Muscle layer of colon (tissue), 2 donors: ENCODE results near the gene CDKAL1.

Experiments used
- H3K27ac ChIP-seq: one replicate; pipeline ENCODE4 v1.7.0; 2013; ENCODE audit warnings: low read depth, mild to moderate bottlenecking, low read length, moderate library complexity
- H3K27me3 ChIP-seq, 2 donors: one replicate each; pipeline ENCODE4 v1.7.0; 2013; ENCODE audit warnings: low read length in 2 of 2, mild to moderate bottlenecking in 2 of 2; ENCODE audit not compliant: insufficient read depth in 2 of 2, control insufficient read depth in 1 of 2
- H3K36me3 ChIP-seq: one replicate; pipeline ENCODE4 v1.7.0; 2013; ENCODE audit warnings: mild to moderate bottlenecking, low read length; ENCODE audit not compliant: insufficient read depth
- H3K4me1 ChIP-seq: one replicate; pipeline ENCODE4 v1.7.0; 2013; ENCODE audit warnings: mild to moderate bottlenecking, low read length; ENCODE audit not compliant: insufficient read depth
- H3K4me3 ChIP-seq, 2 donors: one replicate each; pipeline ENCODE4 v1.7.0; 2013; ENCODE audit warnings: low read length in 2 of 2, low read depth in 1 of 2, mild to moderate bottlenecking in 1 of 2, moderate library complexity in 1 of 2
- H3K9ac ChIP-seq: one replicate; pipeline ENCODE4 v1.7.0; 2013; ENCODE audit warnings: low read length
- H3K9me3 ChIP-seq: one replicate; pipeline ENCODE4 v1.7.0; 2013; ENCODE audit warnings: mild to moderate bottlenecking, low read length
- donor health status: abdominal sarcoma.
- donor health status: Adenocarcinoma of cecum.

Gene CDKAL1

DNA sequence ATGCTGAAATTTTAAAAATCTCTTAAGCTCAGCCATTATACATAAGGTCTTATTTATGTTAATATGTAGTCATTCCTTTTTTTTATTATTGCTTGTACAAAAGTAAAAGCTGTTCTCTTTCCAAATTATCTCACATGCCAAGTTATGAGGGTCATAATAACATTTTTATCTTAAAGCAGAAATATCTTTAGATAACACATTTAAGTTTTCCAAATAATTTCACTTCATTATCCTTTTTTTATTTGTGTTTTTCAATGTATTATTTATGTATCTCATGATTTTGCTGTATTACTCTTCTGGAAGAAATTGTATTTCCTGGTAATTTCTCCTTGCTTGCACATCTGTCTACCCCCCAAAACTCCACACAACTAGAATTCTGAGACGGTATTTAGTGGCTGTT lies 598.2 kb downstream of the CDKAL1 start:
- Histone ChIP-seq H3K4me1 (peaks cover 13% of the 10 kb centered on the region), H3K9ac (no peak overlapping the region), H3K27me3 (no peaks in the 10 kb centered on the region), H3K27ac (no peak overlapping the region), H3K4me3 (no peak overlapping the region), H3K36me3 (no peaks in the 10 kb centered on the region), H3K9me3 (no peaks in the 10 kb centered on the region)

DNA sequence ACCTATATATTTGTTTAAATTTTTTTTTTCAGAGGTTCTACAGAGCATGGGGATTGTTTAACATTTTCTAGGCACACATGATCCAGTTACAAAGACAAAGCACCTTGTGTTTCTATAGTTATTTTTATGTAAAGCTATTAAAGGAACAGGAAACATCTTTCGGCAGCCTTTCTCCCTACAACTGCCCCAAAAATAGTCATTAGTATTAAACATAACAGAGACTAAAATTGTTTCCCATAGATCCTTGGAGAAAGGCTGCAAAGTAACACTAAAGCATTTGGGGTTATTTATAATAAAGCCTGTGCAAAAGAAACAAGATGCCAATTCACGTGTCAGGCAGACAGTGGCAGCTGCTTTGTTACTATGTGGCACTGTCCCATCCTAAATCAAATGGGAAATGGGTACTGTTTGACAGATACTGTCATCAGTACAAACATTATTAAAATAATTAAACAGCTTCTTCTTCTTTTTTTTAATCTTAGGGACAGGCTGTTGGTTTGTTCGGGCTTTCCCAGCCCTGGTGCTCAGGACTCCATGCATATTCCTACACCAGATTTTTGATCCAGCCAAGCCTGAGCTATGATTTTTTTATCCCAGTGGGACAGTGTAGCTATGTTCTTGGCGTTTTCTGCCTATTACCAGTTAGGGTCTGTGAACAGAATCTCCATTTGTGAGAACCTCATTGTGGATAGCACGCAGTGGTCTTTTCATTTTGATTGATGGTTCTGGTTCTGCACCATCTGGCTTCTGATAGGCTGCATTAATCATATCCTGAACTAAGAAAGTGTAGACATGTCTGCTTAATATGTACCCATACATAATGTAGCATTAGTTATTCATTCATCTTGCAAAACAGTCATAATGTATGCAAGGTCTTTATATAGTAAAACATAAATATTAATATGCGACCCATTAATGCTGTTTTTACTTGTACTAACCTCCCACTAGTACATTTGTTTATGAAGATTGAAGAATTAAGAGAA lies 598.9 kb downstream of the CDKAL1 start:
- Histone ChIP-seq H3K9ac (no peak overlapping the region), H3K9me3 (no peaks in the 10 kb centered on the region), H3K4me3 (no peak overlapping the region), H3K27ac (no peak overlapping the region), H3K4me1 (peaks cover 15% of the 10 kb centered on the region), H3K36me3 (no peaks in the 10 kb centered on the region), H3K27me3 (no peaks in the 10 kb centered on the region)

DNA sequence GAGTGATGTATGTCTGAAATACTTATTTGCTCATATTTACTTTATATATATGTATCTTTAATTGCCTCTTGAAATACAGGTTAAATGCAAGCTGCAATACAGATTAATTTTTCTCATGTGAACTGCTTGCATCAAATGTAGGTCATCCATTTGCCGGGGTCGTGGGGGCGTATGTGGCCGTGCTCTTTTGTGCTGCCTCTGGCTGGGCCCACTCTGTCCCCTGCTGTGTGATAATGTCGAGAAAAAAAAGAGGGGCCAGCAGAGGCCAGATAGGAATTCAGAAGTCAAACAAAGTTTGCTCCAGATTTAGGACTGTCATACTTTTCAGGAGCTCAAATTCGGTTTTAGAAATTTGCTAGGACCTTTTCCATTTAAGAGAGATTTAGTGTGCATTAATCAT lies 599.6 kb downstream of the CDKAL1 start:
- H3K4me3 ChIP-seq, result no peak overlapping the region

DNA sequence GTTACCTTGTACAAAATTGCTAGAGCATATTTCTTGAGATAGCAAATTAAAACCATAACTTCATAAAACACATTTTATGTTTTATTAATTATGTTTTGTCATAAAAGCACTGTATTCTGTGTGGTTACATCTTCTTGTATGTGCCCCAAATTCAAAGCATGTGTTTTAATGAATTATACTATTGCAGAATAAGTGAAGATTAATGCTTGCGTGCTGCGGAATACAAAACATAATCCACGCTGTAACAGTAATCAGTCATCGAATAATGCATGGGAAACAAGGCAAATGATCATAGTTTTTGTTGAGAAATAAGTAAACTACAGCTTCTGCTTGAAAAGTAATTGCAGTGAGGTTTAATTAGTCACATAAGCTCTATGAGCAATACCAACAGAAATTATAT lies 600.1 kb downstream of the CDKAL1 start:
- no peaks in the 10 kb centered on the region for H3K9me3 ChIP-seq
- H3K27ac ChIP-seq, result no peak overlapping the region
- peaks cover 26% of the 10 kb centered on the region for H3K4me1 ChIP-seq
- no peaks in the 10 kb centered on the region for H3K27me3 ChIP-seq
- H3K36me3 ChIP-seq, result no peaks in the 10 kb centered on the region
- H3K4me3 ChIP-seq, result no peak overlapping the region
- no peak overlapping the region for H3K9ac ChIP-seq

More for the DNA sequence above, 599.6 kb downstream of the CDKAL1 start:
- Histone ChIP-seq H3K27ac (no peak overlapping the region), H3K9me3 (no peaks in the 10 kb centered on the region), H3K9ac (no peak overlapping the region), H3K36me3 (no peaks in the 10 kb centered on the region), H3K27me3 (no peaks in the 10 kb centered on the region), H3K4me1 (peaks cover 23% of the 10 kb centered on the region)

DNA sequence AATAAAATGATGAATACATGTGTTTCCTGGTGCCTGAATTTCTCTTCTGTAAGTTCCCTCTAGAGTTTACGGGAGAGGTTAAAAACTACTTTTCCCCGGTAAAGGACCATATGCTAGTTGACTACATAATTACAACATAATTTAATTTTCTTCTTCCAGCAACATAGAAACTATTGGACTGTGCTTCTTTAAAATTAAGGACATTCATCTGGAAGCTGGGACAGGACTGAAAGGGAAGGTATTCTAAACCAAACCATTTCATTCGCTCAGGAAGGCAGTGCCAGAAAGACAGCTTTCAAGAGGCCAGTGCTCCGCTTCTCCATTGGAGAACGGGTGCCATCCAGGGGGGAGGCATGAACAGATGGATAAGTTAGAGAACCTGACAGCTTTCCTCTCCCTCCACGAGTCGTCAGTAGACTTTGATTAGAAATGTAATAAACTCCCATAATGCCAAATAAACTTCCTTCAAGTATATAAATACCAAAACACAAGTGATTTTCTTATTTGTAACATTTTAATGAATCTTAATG lies 601.3 kb downstream of the CDKAL1 start:
- no peaks in the 10 kb centered on the region for H3K9me3 ChIP-seq
- H3K9ac ChIP-seq, result no peak overlapping the region
- no peaks in the 10 kb centered on the region for H3K27me3 ChIP-seq
- no peak overlapping the region for H3K27ac ChIP-seq
- H3K4me3 ChIP-seq, result no peak overlapping the region
- H3K36me3 ChIP-seq, result no peaks in the 10 kb centered on the region
- peaks cover 26% of the 10 kb centered on the region for H3K4me1 ChIP-seq

DNA sequence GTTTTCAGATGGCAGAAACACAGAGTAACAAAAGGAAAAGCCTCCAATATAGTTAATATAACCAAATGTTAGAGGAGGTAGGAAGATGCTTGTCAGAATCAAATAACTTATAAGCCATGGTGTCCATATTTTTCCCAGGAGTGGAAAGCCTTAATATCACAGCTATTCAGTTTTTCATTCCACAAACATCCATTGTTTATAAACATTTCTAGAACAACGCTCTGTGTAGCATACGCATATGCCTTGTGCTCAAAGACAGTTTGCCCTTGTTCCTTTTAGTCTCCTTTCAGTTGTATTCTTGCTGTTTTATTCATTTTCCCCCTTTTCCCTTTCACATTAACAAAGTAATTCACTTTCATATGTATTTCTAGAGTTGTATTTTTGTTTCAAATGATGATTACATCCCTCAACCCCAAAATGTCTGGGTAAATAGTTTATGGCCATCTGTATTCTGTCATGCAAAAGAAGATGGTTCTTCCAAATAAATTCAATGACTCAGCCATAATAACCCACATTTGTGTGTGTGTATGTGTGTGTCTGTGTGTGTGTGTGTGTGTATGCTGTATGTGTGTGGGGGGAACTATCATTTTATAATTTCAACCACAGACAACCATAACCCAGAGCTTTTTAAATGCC lies 603.6 kb downstream of the CDKAL1 start:
- no peaks in the 10 kb centered on the region for H3K9me3 ChIP-seq
- peaks cover 39% of the 10 kb centered on the region for H3K4me1 ChIP-seq
- no peak overlapping the region for H3K4me3 ChIP-seq
- H3K9ac ChIP-seq, result no peak overlapping the region
- no peaks in the 10 kb centered on the region for H3K36me3 ChIP-seq
- H3K27me3 ChIP-seq, result no peaks in the 10 kb centered on the region
- H3K27ac ChIP-seq, result no peak overlapping the region

DNA sequence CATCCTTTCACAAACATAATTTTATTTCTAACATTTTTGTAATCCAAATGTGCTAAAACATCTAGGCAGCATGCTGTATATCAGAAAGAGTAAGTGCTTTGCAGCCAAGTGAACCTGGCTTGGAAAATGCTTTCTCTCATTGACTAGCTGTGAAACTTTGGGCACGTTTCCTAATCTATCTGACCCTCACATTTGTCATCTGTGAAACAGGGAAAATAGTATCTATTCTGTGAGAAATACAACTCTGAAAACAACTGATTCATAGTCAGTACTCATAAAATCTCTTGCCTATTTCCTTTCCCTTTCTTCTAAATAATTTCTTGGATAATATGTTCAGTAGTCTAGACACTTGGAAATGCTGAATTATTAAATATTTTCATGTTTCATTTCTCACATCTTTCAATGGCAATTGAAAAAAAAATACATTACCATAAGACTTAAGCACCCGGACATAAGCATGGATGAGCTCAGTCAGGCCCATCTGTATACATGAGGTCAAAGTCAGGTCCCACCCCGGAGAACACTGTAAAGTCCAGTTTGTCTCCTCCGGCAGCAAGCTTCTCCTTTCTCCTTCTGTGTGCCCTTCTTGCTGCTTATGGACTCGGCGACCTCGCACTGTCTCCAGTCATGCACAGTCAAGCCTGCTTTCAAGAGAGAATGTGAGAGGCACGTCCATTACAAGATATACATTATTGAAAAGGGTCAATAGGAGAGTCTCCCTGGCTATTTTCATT lies 604.2 kb downstream of the CDKAL1 start:
- Histone ChIP-seq H3K27me3 (no peaks in the 10 kb centered on the region), H3K4me3 (no peak overlapping the region), H3K36me3 (no peaks in the 10 kb centered on the region), H3K9me3 (no peaks in the 10 kb centered on the region), H3K4me1 (peaks cover 35% of the 10 kb centered on the region), H3K27ac (no peak overlapping the region), H3K9ac (no peak overlapping the region)

DNA sequence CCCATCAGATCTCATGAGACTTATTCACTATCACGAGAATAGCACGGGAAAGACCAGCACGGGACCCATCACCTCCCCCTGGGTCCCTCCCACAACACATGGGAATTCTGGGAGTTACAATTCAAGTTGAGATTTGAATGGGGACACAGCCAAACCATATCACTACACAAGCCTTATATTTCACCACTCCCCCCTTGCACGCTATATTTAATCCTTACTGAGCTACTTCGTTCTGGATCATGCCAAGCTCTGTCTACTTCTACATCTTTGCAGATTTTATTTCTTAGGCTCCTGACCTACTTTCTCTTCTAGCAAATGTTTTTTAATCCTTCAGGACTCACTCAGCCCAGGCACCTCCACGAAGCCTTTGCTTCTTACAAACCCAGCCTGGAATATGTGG lies 606.7 kb downstream of the CDKAL1 start:
- peaks cover 30% of the 10 kb centered on the region for H3K4me1 ChIP-seq
- no peaks in the 10 kb centered on the region for H3K9me3 ChIP-seq
- no peak overlapping the region for H3K9ac ChIP-seq
- H3K36me3 ChIP-seq, result no peaks in the 10 kb centered on the region
- no peak overlapping the region for H3K4me3 ChIP-seq
- no peaks in the 10 kb centered on the region for H3K27me3 ChIP-seq
- no peak overlapping the region for H3K27ac ChIP-seq

DNA sequence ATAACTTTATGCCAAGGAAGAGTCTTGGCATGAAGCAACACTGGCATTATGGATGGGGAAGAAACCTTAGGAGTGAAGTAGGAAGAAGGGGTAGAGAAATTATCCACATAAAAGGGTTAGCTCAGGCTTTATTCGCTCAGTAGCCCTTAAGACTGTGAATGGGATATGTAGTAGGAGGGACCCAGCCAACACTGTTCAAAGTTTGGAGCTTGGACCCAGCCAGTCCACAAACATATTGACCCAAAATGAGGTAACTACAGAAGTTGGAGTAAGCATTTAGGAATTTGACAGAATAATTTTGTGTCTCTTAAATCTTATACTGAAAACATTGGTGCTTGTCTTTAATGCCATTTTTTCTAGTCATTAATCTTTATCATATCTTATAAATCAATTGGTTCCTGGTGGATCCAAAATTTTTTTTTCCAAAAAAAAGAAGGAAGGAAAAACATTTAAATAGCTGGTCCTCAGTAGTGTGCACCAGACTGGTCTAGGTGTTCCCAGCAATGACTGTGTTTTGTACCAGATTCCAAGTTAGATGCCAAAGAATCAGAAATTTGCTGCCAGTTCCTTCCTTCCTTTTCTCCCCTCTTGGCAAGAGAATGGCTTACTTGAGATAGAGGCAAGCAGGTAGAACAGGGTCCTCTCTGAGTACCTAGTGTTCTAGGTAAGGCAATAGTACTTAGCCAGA lies 607.5 kb downstream of the CDKAL1 start:
- Histone ChIP-seq H3K9me3 (no peaks in the 10 kb centered on the region), H3K27ac (no peak overlapping the region), H3K27me3 (no peaks in the 10 kb centered on the region), H3K36me3 (no peaks in the 10 kb centered on the region), H3K4me3 (no peak overlapping the region), H3K9ac (no peak overlapping the region), H3K4me1 (peaks cover 30% of the 10 kb centered on the region)

DNA sequence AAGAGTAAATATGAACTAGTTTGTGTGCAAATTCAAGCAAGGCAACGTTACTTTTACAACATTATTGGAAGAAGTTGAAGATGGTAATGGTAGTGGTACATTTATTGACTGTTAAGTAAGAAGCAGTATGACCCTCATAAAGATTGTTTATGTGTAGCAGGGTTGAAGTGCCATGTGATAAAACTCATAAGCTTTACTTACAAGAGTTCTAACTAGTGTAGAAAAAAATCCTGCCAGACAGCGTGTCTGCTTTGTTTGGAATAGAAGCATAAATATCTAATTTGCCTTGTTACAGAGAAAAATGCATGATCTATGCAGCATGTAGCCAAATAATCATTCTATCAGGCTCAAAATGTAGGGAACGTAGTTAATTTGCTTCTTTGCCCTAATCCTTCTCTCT lies 608.5 kb downstream of the CDKAL1 start:
- no peaks in the 10 kb centered on the region for H3K36me3 ChIP-seq
- no peak overlapping the region for H3K4me3 ChIP-seq
- peaks cover 30% of the 10 kb centered on the region for H3K4me1 ChIP-seq
- H3K9ac ChIP-seq, result no peak overlapping the region
- no peaks in the 10 kb centered on the region for H3K9me3 ChIP-seq
- no peak overlapping the region for H3K27ac ChIP-seq
- H3K27me3 ChIP-seq, result no peaks in the 10 kb centered on the region

DNA sequence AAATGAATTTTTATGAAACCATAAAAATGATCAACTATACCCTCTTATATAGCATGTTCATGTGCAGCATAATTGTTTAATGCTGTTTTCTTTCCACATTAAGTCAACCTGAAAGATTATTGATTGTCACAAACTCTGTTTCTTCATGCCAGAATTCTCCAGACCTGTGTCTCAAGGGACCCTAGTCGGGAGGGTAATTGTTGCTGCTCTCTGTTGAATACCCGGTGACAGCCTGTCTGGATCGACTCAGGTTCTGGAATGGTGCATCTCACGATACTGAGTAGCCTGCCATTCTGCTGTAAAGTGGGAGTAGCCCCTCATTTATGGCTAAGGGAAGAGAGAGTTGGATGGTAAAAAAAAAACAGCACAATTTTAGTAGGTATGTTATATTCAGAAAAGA lies 609.4 kb downstream of the CDKAL1 start:
- H3K9ac ChIP-seq, result no peak overlapping the region
- no peaks in the 10 kb centered on the region for H3K36me3 ChIP-seq
- H3K4me3 ChIP-seq, result no peak overlapping the region
- no peaks in the 10 kb centered on the region for H3K27me3 ChIP-seq
- H3K9me3 ChIP-seq, result no peaks in the 10 kb centered on the region
- peaks cover 22% of the 10 kb centered on the region for H3K4me1 ChIP-seq
- H3K27ac ChIP-seq, result no peak overlapping the region
